ENCODE data around the gene LSS.

- no peak for TF ChIP-seq POLR2A (IDR thresholded peaks at IDR 0.05)
- TF ChIP-seq CTCF (IDR thresholded peaks at IDR 0.05), result no peak
These were observed 16.5 kb downstream of the LSS start for GRCh38 chr21:46211786-46212720.
